GM15510 (cell line): ENCODE measurements around the gene PLEKHA5.

Source experiments
- POLR2A ChIP-seq: IDR thresholded peaks from 3 replicates; pipeline ENCODE4 v1.6.1; 2011; ENCODE audit warnings: borderline replicate concordance; ENCODE audit not compliant: insufficient read length; ENCODE audit errors: extremely low read depth

PLEKHA5 gene

GRCh38 chr12:19144287-19144686 lies 14.8 kb downstream of the PLEKHA5 start:
- no peak for TF ChIP-seq POLR2A

GRCh38 chr12:19144985-19145384 lies 15.5 kb downstream of the PLEKHA5 start:
- no peak for TF ChIP-seq POLR2A

DNA sequence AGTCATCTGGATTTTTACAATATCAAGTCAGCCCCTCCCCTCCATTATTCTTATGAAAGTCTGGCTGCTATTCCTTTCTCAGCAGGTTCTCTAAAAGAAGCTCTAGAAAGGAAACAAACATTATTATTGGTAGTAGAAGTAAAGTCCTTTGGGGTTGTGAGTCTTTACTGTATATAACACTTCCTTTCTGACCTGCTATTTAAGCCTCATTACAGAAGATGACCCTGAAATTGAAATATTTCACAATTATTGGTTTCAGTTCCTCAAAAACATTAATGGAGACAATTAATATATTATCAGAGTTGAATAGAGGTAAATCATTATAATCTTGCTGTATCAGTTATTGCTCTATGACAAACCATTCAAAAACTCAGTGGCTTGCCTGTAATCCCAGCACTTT lies 19.3 kb downstream of the PLEKHA5 start:
- TF ChIP-seq POLR2A = no peak

DNA sequence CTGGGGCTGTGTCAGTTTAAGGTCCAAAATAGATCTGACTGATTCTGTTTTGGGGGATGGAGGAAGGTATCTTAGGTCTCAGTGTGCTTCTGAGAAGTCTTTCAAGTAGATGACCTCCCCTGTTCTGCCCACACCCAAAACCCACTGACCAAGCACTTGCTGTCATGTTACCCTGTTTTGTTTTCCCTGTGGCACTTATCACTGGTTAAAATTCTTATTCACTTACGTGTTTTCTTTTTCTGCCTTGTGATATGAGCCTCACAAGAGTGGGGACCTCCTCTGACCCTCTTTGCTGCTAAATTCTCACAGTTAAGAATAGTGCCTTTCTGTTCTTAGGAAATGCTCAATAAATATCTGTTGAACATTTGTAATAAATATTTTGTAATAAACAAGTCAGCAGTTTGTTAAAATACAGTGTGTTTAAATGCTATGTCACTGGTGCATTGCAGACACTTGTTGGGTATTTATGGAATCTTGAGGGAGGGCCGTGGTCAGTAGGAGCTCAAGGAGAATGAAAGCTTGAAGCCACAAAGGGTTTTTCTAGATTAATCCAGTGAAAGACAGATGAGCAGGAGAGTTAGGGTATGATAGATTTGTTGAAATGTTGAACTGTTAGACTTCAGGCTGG lies 20.9 kb downstream of the PLEKHA5 start:
- TF ChIP-seq POLR2A = no peak

DNA sequence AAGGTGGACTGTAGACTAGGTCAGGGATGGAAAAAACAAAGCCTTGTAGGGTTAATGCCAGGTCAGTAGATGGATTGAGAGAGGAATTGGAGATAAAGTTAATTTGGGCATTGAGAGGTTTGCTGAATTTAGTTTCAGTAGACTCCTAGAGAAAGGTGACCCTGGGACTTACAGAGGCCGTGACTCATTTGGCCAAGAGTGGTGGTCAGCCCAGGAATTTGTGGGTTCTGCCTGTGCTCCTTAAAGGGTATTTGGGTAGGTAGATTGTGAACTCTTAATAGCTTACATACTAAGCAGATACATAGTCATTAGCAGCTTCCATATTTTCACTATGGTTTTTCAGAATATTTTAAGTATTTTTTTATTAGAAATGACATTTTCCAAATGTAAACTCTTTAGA lies 21.8 kb downstream of the PLEKHA5 start:
- no peak for TF ChIP-seq POLR2A

DNA sequence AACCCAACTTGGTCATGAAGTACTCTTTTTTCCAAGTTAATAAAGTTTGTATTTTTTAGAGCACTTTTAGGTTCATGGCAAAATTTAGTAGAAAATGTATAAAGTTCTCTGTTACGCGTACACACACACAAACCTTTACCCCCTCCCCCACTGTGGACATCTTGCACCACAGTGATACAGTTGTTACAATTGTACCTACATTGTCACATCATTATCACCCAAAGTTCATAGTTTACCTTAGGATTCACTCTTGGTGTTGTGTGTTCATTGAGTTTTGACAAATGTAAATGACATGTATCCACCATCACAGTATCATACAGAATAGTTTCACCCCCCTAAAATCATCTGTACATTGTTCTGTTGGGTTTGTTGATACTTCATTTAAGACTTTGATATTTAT lies 23.9 kb downstream of the PLEKHA5 start:
- no peak for TF ChIP-seq POLR2A

GRCh38 chr12:19154686-19155085 lies 25.2 kb downstream of the PLEKHA5 start:
- TF ChIP-seq POLR2A = no peak

DNA sequence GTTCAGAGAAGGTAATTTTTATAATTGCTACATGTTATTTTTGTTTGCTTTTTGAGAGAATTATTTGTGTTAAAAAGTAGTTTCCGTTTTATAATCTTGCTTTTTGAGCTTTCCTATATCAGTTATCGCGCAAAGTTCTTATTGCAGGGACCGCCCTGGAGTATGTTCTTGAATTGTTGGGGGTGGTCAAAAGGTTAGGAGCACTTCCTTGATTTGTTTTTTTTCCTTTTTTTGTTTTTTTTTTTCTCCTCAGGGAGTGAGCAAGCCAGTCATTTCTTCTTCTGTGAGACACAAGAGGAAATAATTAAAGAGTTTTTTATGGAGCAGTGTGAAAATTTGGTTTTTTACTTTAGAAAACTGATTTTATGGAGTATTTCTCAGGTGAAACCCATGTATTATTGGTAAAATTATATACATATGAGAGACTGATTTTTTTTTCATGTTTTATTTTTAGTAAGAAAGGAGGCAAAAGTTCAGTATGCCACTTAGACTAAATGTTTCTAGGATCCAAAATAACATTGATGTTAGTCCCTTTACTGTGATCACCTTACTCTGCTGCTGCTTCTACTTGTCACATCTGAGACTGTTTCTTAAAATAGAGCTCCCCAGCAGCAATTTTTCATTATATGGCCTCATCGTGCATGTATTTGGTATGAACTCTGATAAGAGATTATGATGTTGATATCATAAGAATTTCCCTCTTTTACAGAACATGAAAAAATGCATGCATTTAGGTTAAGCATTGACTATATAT lies 26.6 kb downstream of the PLEKHA5 start:
- TF ChIP-seq POLR2A = no peak

- TF ChIP-seq POLR2A = no peak
Measured at GRCh38 chr12:19158923-19159322, 29.4 kb downstream of the PLEKHA5 start.

GRCh38 chr12:19161216-19161615 lies 31.7 kb downstream of the PLEKHA5 start:
- TF ChIP-seq POLR2A = no peak

GRCh38 chr12:19165451-19165850 lies 35.9 kb downstream of the PLEKHA5 start:
- no peak for TF ChIP-seq POLR2A

GRCh38 chr12:19166387-19166786 lies 36.9 kb downstream of the PLEKHA5 start:
- TF ChIP-seq POLR2A = no peak

GRCh38 chr12:19166956-19167355 lies 37.4 kb downstream of the PLEKHA5 start:
- no peak for TF ChIP-seq POLR2A

DNA sequence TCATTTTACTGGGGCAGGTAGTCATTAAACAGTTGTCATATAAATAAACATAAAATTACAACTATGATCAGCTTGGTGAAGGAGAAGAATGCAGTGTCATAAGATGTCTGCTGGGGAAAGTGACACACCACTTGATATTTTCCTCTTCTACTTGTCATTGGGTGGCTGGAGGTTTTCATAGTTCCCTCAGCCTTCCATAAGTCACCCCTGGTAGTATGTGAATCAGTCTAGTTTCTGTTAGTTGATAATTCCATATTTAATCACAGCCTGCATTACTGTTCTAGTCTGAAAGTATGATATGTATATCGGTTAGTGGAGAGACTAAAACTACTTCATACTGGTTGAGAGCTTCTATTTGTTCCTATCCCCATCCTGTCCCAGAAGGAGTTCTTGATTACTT lies 38.2 kb downstream of the PLEKHA5 start:
- TF ChIP-seq POLR2A = no peak

GRCh38 chr12:19168644-19169043 lies 39.1 kb downstream of the PLEKHA5 start:
- no peak for TF ChIP-seq POLR2A

DNA sequence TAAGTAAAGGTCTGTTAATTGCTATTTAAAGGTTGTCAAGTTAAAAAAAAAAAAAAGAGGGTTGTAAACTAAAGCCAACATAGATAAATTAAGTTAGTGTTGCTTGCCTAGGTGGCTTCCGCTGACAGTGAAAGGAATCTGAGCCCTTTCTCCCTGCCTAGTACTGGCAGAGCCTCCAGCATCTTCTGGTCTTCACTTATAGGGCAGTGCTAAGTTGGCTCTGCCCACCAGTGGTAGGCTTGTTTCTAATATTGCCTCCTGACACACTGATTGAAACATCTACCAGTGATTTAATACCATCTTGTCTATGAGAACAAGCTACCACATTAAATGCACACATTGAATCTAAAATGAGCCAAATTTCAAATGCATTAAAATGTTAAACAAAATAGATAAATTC lies 39.7 kb downstream of the PLEKHA5 start:
- TF ChIP-seq POLR2A = no peak

DNA sequence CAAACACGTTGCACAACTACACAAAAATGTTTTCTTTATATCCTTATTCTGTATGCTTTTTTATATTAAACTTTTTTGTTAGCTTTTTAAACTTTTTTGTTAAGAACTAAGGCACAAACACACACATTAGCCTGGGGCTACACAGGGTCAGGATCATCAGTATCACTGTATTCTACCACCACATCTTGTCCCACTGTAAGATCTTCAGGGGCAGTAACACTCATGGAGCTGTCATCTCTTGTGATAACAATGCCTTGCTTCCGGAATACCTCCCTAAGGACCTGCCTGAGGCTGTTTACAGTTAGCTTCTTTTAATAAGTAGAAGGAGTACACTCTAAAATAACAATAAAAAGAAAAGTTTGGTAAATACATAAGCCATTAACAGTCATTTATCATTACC lies 42.2 kb downstream of the PLEKHA5 start:
- TF ChIP-seq POLR2A = no peak

- no peak for TF ChIP-seq POLR2A
Measured at GRCh38 chr12:19177754-19178153, 48.2 kb downstream of the PLEKHA5 start.

DNA sequence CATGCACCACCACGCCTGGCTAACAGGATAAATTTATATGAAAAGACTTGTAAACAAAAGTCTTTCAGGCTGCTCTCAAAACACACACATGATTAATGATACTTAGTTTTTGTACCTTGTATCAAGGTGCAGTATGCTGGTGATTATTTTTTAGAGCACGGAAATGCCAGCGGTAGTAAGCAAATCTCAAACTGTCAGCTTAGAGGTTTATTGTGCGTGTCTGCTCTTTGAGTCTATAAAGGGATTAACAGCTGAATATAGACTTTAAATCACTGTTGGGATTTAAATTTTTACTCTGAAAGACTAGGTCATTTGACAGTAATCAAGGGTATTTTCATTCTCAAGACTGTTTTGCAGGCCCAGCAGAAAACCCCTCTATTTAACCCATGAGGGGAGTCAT lies 50.5 kb downstream of the PLEKHA5 start:
- TF ChIP-seq POLR2A = no peak
